LoVo (cell line): ENCODE data around the gene CDHR2.

ENCODE experiments used
- DNase-seq: peaks from one replicate; pipeline ENCODE4 v3.0.0-alpha.2; 2016; ENCODE audit warnings: low spot score

Gene CDHR2

DNA sequence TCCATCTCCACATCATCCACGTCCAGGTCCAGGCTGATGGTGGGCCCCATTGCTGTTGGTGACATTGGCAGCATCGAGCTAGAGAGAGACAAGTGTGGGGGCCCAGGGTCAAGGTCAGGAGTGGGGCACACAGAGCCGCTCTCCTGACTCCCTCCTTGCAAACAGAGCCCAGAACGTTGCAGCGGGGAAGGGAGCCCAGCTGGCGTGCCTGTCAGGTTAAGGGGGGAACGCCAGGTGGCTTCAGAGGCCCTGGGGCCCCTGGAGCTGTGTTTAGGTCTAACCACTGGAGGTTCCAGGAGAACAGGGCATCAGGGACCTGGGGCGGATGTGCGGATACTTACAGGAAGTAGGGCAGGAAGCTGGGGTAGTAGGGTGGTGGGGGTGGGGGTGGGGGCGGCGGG, 19.4 kb upstream of the CDHR2 start:
- DNase-seq: no peak

- no peak for DNase-seq
Observed at GRCh38 chr5:176530393-176530982, 18.7 kb upstream of the CDHR2 start.

DNA sequence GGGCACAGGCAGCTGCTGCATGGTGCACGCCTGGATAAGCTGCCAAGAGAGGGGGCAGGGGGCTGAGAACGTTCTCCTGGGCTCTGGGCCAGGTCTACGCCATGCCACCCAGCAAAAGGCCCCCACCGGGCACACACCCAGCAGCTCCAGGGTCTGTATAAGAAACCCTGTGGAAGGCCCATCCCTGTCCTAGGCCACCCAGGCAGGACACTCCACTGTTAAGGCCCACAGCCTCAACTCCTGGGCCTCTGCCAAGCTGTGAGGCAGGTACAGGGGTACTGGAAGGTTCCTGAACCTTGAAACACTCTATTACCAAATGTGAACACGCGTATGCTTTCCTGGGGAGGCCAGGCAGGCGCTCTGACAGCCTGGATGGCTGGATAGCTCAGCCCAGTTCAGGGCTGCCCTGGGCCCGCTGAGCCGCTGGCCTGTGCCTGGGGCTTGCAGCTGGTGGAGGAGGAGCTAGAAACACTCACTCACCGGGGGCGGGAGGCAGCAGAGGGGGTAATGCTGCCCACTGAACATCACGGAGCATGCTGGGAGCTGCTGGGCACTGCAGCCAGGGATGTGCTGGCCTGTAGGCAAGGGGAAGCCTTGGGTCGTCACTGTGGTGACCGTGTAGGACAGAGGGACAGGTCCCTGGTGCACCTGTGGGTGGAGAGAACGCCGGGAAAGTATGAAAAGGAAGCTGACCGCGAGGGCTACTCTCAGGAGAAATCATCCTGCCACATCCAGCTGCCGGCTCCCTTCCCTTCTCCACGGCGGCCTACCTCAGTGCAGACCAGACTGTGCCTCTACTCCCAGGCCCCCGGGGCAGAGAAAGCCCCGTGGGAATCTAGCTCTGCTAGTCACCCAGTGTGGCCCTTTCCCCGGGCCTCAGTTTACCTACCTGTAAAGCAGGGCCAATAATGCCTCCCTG, 17.9 kb upstream of the CDHR2 start:
- DNase-seq: no peak

DNA sequence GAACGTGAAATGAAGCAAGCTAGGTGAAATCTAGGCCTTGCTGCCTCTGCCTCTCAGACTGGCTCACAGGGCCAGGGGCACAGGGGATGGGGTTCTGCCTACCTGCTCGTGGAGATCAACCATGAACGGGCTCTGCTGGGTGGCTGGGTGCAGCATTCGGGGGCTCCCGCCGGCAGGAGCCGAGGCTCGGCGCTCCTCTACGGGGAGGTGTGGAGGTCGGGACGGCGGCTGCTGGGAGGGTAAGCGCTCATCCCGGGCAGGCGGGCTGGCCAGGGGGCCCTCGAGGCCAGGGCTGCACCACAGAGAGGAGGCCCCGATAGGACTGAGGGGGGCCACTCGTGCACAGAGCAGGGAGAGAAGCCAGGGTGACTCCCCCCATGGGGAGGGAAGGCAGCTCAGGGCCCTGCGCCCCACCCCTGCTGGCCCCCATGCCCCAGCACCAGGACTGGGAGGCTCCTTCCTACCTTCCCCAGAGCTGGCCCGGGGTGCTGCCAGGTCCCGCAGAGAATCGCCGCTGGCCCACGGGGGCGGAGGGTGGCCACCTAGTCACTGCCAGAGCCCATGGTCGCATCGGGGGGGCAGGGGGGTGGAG, 17.1 kb upstream of the CDHR2 start:
- no peak for DNase-seq

GRCh38 chr5:176532795-176533194, 16.3 kb upstream of the CDHR2 start:
- DNase-seq: no peak

DNA sequence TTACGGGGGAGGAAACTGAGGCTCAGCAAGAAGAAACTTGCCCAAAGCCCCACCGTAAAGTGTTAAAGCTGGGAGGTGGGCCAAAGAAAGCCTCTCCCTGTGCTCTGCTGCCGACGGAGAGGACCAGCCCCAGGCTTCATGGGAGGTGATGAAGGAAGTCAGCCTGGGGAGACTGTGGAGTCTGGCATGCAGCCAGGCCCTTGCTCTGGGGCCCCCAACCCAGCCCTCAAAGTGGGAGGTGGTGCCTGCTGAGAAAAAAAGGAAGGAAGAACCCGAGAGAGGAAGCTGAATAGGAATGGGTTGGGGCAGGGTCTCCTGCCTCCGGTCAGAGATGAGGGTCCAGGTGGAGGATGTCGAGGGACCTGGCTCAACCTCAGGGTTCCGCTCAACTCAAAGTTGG, 15.8 kb upstream of the CDHR2 start:
- DNase-seq: no peak

- DNase-seq: no peak
Observed at GRCh38 chr5:176533894-176534611, 15.1 kb upstream of the CDHR2 start.

- no peak for DNase-seq
Observed at GRCh38 chr5:176534640-176535039, 14.5 kb upstream of the CDHR2 start.

DNA sequence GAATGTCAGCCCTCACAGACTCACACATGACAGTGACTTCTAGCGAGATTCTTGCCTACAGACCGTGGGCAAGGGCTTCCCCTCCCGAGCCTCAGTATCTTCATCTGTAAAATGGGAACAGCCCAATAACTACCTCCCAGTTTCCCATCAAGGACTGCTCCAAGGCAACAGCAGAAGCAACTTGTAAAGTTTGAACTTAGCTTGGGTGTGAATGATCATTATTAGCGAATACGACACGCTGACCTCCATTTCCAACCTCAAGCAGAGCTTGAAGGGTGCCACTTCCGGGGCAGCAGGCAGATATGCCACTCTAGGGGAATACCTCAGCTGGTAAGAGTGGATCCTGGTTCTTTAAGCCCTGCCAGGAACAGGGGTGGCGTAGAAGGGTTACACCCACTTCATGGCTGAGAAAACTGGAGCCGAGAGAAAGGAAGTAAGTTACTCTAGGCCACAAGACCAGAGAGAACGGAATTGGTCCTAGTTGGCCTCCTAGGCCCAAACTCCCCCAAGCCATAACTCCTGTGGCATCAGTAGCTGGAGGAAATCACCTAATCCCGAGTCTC, 14.0 kb upstream of the CDHR2 start:
- no peak for DNase-seq

GRCh38 chr5:176535664-176536131, 13.4 kb upstream of the CDHR2 start:
- DNase-seq: no peak

DNA sequence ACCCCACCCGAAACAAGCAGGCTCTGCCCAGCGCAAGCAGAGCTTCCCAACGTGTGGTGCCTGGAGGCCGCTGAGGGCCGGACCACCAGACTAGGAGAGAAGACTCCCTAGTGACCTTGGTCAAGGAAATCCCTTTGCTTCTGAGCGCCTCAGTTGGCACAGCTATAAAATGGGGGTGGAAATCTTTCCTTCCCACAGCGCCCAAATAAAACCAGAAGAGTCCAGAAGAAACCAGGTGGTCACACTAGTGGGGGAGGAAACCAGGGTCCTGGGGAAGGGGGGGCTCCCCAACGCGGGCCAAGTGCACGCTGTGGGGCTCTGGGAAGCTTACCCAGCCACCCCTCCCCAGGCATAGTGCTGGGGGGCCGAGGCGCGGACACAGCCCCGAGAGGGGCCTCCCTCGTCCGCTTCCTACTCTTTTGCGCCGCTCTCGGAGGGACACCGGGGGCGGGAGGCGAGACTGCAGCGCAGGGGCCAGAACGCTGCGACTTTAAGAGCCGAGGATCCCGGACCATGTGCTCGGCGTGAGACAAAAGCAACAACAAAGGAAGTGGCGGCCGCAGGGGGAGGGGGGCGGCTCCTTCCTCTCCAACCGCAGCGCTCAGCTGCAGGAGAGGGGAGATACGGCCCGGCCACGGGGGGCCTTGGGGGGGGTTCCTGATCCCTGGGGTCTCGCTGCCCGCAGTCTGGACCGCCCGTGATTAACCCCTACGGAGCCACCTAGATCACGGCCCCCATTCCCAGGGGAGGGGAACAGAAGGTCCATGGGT, 12.8 kb upstream of the CDHR2 start:
- DNase-seq: peak; percentile 67

- peak; percentile 97 for DNase-seq
Observed at GRCh38 chr5:176536902-176537553, 12.1 kb upstream of the CDHR2 start, which contains the start of gene RNF44. RNF44 (minus strand) TSS chr5:176537402; CDS start chr5:176532472, 4,930 bp downstream.

GRCh38 chr5:176537554-176538229, 11.4 kb upstream of the CDHR2 start:
- peak; percentile 100 for DNase-seq

DNA sequence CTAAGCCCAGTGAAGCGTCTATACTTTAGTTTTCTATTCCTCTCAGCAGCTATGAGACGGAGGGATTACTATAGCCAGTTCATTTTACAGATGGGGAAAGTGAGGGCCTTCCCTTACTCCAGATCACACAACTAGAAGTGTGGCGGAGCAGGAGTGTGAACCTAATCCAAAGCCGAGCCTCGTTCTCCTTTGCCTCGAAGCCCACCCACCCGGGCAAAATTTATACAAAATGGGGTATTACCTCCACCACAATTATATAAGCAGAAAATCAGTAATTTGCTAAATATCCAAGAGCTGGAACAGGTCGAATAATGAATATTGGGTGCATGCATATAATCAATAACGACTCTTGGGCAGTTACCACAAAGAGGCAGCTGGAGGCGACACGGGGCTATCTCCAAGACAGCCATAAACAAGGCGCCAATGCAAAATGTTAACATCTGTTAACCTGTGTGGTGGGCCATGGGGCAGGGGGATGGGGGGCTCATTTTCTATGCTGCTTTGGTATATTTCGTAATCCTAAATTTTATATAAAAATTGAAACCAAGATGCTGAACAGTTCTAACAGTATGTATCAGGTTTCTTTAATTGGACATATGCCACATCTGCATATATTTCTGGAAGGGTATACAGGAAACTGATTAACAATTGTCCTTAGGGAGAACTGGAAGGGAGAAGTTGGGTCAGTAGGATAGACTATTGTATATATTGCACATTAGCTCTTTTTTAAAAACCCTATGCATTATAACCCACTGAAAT, 10.7 kb upstream of the CDHR2 start:
- no peak for DNase-seq

- DNase-seq: no peak
Observed at GRCh38 chr5:176538989-176539384, 10.2 kb upstream of the CDHR2 start.

- DNase-seq: peak; percentile 29
Observed at GRCh38 chr5:176540476-176540899, 8.7 kb upstream of the CDHR2 start.

DNA sequence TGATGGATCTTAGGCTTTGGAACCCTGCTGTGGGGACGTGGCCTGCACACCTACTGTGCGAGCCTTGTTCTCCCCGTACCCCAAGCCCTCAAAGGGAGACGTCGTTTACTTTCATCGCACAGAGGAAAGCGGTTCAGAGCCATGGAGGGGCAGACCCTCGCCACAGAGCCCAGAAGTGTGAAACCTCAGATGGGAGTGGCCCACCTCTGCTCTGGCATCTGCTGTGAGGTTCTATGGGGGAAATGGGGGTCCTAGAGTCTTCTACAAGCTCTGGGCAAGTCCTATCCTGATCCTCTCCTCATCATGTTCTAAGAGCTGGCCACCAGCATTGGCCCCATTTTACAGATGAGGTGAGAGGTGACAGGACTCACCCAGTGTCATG, 8.2 kb upstream of the CDHR2 start:
- no peak for DNase-seq

DNA sequence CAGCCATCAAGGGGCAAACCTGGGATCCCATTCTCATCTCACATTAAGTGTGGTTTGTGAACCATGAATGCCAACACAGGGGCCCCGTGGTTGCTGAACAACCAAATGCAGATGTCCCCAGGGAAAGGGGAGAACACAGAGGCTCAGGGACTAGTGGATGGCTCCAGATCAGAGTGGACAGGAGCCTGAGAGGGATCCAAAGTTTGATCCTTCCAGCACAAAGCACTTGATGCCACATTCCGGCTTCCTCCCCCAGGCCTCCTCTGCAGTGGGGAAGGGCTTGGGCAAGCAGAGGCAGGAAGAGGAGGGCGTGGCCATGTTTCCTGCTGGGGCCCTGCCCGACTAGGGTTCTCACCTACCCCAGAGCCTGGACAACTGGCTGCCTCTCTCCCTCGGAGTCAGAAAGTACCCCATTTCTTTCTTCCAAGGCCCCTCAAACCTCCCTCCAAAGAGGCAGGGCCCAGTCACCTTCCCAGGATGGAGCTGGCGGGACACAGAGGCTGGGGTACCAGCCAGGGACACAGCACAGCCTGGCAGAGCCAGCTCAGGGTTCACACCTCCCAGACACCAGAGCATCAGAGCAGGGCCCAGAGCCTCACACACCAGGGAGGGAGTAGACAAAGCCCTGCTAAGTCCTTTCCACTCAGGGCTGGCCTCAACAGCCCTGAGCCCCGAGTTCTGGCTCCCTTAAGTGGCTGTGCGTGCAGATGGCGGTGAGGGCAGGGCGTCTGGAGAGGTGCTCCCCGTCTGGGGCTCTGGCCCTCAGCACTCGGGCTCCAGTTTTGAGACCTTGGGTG, 7.6 kb upstream of the CDHR2 start:
- DNase-seq: peak; percentile 68
